H9 (cell line): ENCODE results near the gene CDH4. TPM values are rescaled to one million over a fixed set of nuclear protein-coding genes. Genes with fewer than 3 reads are reported as not detected.

ENCODE experiments used
- DNase-seq: peaks from one replicate; pipeline ENCODE4 v3.0.0-alpha.2; 2017
- H2AFZ ChIP-seq: one replicate; pipeline ENCODE4 v1.6.1; 2013; ENCODE audit warnings: mild to moderate bottlenecking, low read length, control low read depth, moderate library complexity
- H2AK5ac ChIP-seq: 2 replicates; pipeline ENCODE4 v1.6.1; 2013; ENCODE audit warnings: low read length, control low read depth, mixed read lengths; ENCODE audit not compliant: insufficient read length
- H2BK120ac ChIP-seq: one replicate; pipeline ENCODE4 v1.6.1; 2013; ENCODE audit warnings: low read depth, mild to moderate bottlenecking, low read length, control low read depth, inconsistent platforms; ENCODE audit not compliant: poor library complexity, severe bottlenecking
- H2BK12ac ChIP-seq: 2 replicates; pipeline ENCODE4 v1.6.1; 2013; ENCODE audit warnings: low read length, control low read depth, mixed read lengths, low read depth; ENCODE audit not compliant: insufficient read length
- H2BK15ac ChIP-seq: 2 replicates; pipeline ENCODE4 v1.6.1; 2013; ENCODE audit warnings: low read depth, low read length, control low read depth
- H2BK20ac ChIP-seq: one replicate; pipeline ENCODE4 v1.6.1; 2013; ENCODE audit warnings: low read depth, mild to moderate bottlenecking, low read length, control low read depth, inconsistent platforms; ENCODE audit not compliant: poor library complexity, severe bottlenecking
- H2BK5ac ChIP-seq: 2 replicates; pipeline ENCODE4 v1.6.1; 2013; ENCODE audit warnings: low read length, control low read depth, mixed read lengths; ENCODE audit not compliant: insufficient read length
- H3K14ac ChIP-seq: 2 replicates; pipeline ENCODE4 v1.6.1; 2013; ENCODE audit warnings: low read length, control low read depth; ENCODE audit not compliant: insufficient read depth
- H3K18ac ChIP-seq: 2 replicates; pipeline ENCODE4 v1.6.1; 2013; ENCODE audit warnings: low read depth, mild to moderate bottlenecking, mixed read lengths, low read length, control low read depth; ENCODE audit not compliant: insufficient read length
- H3K23ac ChIP-seq: 2 replicates; pipeline ENCODE4 v1.6.1; 2013; ENCODE audit warnings: low read length, control low read depth, mixed read lengths, low read depth; ENCODE audit not compliant: insufficient read length
- H3K23me2 ChIP-seq: 2 replicates; pipeline ENCODE4 v1.6.1; 2013; ENCODE audit warnings: low read depth, mild to moderate bottlenecking, mixed read lengths, low read length, control low read depth; ENCODE audit not compliant: insufficient read length, poor library complexity, severe bottlenecking
- H3K27ac ChIP-seq: 2 replicates; pipeline ENCODE4 v1.5.1; 2013; ENCODE audit warnings: low read length, control low read depth, mixed read lengths, low read depth; ENCODE audit not compliant: insufficient read length
- H3K27me3 ChIP-seq: 2 replicates; pipeline ENCODE4 v1.6.1; 2013; ENCODE audit warnings: low read length, control low read depth, inconsistent platforms; ENCODE audit not compliant: insufficient read depth
- H3K4ac ChIP-seq: 2 replicates; pipeline ENCODE4 v1.6.1; 2013; ENCODE audit warnings: low read depth, mild to moderate bottlenecking, control low read depth, inconsistent platforms, low read length, moderate library complexity
- H3K4me1 ChIP-seq: 2 replicates; pipeline ENCODE4 v1.6.1; 2013; ENCODE audit warnings: low read length, control low read depth, inconsistent platforms; ENCODE audit not compliant: insufficient read depth
- H3K4me2 ChIP-seq: 2 replicates; pipeline ENCODE4 v1.6.1; 2013; ENCODE audit warnings: low read length, control low read depth, mixed read lengths; ENCODE audit not compliant: insufficient read length, insufficient read depth
- H3K56ac ChIP-seq: 2 replicates; pipeline ENCODE4 v1.6.1; 2013; ENCODE audit warnings: low read depth, mild to moderate bottlenecking, mixed read lengths, low read length, control low read depth; ENCODE audit not compliant: insufficient read length
- H3K79me1 ChIP-seq: 2 replicates; pipeline ENCODE4 v1.6.1; 2013; ENCODE audit warnings: low read depth, mild to moderate bottlenecking, moderate library complexity, low read length, control low read depth, inconsistent platforms; ENCODE audit not compliant: insufficient read depth, poor library complexity, severe bottlenecking
- H3K79me2 ChIP-seq: 2 replicates; pipeline ENCODE4 v1.6.1; 2013; ENCODE audit warnings: low read length, control low read depth, inconsistent platforms; ENCODE audit not compliant: insufficient read depth
- H3K9ac ChIP-seq: 2 replicates; pipeline ENCODE4 v1.6.1; 2013; ENCODE audit warnings: low read length, control low read depth, mixed read lengths; ENCODE audit not compliant: insufficient read length; ENCODE audit errors: extremely low read depth
- H3K9me3 ChIP-seq: one replicate; pipeline ENCODE4 v1.6.1; 2013; ENCODE audit warnings: low read depth, low read length, inconsistent platforms; ENCODE audit not compliant: control insufficient read depth
- H3T11ph ChIP-seq: one replicate; pipeline ENCODE4 v1.6.1; 2013; ENCODE audit warnings: mild to moderate bottlenecking, low read length, control low read depth, inconsistent platforms
- H4K20me1 ChIP-seq: one replicate; pipeline ENCODE4 v1.6.1; 2013; ENCODE audit not compliant: control insufficient read depth, insufficient read length, insufficient read depth
- H4K5ac ChIP-seq: 2 replicates; pipeline ENCODE4 v1.6.1; 2013; ENCODE audit warnings: low read depth, mild to moderate bottlenecking, mixed read lengths, low read length, control low read depth; ENCODE audit not compliant: insufficient read length
- H4K8ac ChIP-seq: replicated peaks from 2 replicates; pipeline ENCODE4 v1.6.1; 2013; ENCODE audit warnings: low read length, control low read depth, mixed read lengths, low read depth; ENCODE audit not compliant: insufficient read length
- H4K91ac ChIP-seq: 2 replicates; pipeline ENCODE4 v1.6.1; 2013; ENCODE audit warnings: low read depth, mild to moderate bottlenecking, moderate library complexity, mixed read lengths, low read length, control low read depth; ENCODE audit not compliant: insufficient read length
- H3K27ac Mint-ChIP-seq, 3 experiments: 2 replicates in 2 of 3; 3 replicates in 1 of 3; pipeline ENCODE4 v1.8.0; 2020 to 2021; ENCODE audit warnings: mixed read lengths in 3 of 3, mild to moderate bottlenecking in 1 of 3, moderate library complexity in 1 of 3
- H3K27me3 Mint-ChIP-seq: 2 replicates; pipeline ENCODE4 v1.8.0; 2021; ENCODE audit warnings: low read depth, mild to moderate bottlenecking, moderate library complexity, mixed read lengths
- H3K36me3 Mint-ChIP-seq, 3 experiments: 2 replicates in 2 of 3; 3 replicates in 1 of 3; pipeline ENCODE4 v1.8.0; 2020 to 2021; ENCODE audit warnings: low read depth in 3 of 3, mixed read lengths in 3 of 3; ENCODE audit not compliant: insufficient read depth in 1 of 3
- H3K4me1 Mint-ChIP-seq, 2 experiments: 2 replicates each; pipeline ENCODE4 v1.8.0; 2020; ENCODE audit warnings: mixed read lengths in 2 of 2
- H3K4me3 Mint-ChIP-seq, 2 experiments: 2 replicates in 1 of 2; 3 replicates in 1 of 2; pipeline ENCODE4 v1.8.0; 2020 to 2021; ENCODE audit warnings: mild to moderate bottlenecking in 2 of 2, mixed read lengths in 2 of 2, moderate library complexity in 1 of 2
- H3K9me3 Mint-ChIP-seq, 2 experiments: 2 replicates in 1 of 2; 3 replicates in 1 of 2; pipeline ENCODE4 v1.8.0; 2020; ENCODE audit warnings: mild to moderate bottlenecking in 2 of 2, mixed read lengths in 2 of 2, moderate library complexity in 1 of 2
- CTCF ChIP-seq: fragments of 200-600 bp; sonication (generic); conservative IDR thresholded peaks from 3 replicates; pipeline ENCODE4 v1.8.0; 2021; ENCODE audit warnings: antibody characterized with exemption, mild to moderate bottlenecking
- WGBS: extraction: QIAGEN DNeasy Blood & Tissue Kit; methylation state at CpG from one replicate; pipeline ENCODE4 v1.1.7; 2013; ENCODE audit warnings: missing lambda C conversion rate, low lambda C conversion rate, mixed read lengths; ENCODE audit not compliant: insufficient read length; ENCODE audit errors: extremely low coverage; 5-methylcytosine and 5-hydroxymethylcytosine counted together
- total RNA-seq: library from RNA; stranded (reverse); gene quantifications from 2 replicates; pipeline ENCODE4 v1.2.1, GENCODE V29; 2021

CDH4 gene
- total RNA-seq, 1 experiment from 2014 or later: 3.0 TPM

DNA sequence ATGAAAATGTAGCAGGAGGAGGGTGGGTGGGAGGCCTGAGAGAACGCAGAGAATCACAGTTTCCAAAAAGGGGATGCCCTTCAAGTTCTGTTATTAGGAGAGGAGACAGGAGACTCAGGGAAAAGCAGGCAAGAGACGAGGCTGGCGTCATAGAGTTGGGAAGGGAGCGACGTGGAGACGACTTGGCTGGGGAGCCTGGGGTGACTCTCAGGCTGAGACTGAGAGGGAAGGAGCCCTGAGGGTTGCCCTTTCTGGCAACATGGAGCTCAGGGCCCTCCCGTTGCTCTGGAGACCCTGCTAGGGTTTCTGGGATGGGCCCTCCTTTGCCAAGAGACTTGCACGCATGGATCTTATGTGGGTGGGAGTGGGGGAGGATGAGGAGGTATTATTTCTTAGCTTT, 108.9 kb downstream of the CDH4 start:
- no peaks in the 10 kb centered on the region for H3K79me1 ChIP-seq
- H3K23me2 ChIP-seq: no peaks in the 10 kb centered on the region
- H2BK15ac ChIP-seq: no peak overlapping the region
- no peak overlapping the region for H3K4me3 Mint-ChIP-seq
- no peaks in the 10 kb centered on the region for H3K4me1 ChIP-seq
- H3K4ac ChIP-seq: no peak overlapping the region
- H2AFZ ChIP-seq: no peak overlapping the region
- H2BK5ac ChIP-seq: no peak overlapping the region
- peaks cover 9 to 17% of the 10 kb centered on the region in 2 experiments for H3K9me3 Mint-ChIP-seq
- H3K27ac Mint-ChIP-seq: no peak overlapping the region; a peak in 1 of 7 replicates
- H3K4me1 Mint-ChIP-seq: peaks cover 9% of the 10 kb centered on the region in 2 experiments
- no peak overlapping the region for H3K9ac ChIP-seq
- H4K91ac ChIP-seq: no peak overlapping the region
- H2BK120ac ChIP-seq: no peak overlapping the region
- H3K27ac ChIP-seq: no peak overlapping the region
- DNase-seq: no peak
- H2AK5ac ChIP-seq: no peak overlapping the region
- H4K8ac ChIP-seq: no peak overlapping the region
- no peak overlapping the region for H3K18ac ChIP-seq
- no peak overlapping the region for H2BK20ac ChIP-seq
- peaks cover 96% of the 10 kb centered on the region for H3K27me3 Mint-ChIP-seq
- no peak overlapping the region for H3T11ph ChIP-seq
- no peak overlapping the region for H3K23ac ChIP-seq
- H4K5ac ChIP-seq: no peak overlapping the region
- H3K4me2 ChIP-seq: no peak overlapping the region
- TF ChIP-seq CTCF: no peak
- no peaks in the 10 kb centered on the region for H4K20me1 ChIP-seq
- peaks cover 17% of the 10 kb centered on the region; the same call in 1 of the 2 replicates for H3K27me3 ChIP-seq
- WGBS: no CpG with 5 or more reads among the region's 8 CpGs
- no peak overlapping the region for H2BK12ac ChIP-seq
- H3K36me3 Mint-ChIP-seq: peaks cover 10 to 14% (median 12%) of the 10 kb centered on the region in 3 experiments
- no peaks in the 10 kb centered on the region for H3K79me2 ChIP-seq
- no peak overlapping the region for H3K14ac ChIP-seq
- no peak overlapping the region for H3K56ac ChIP-seq
- H3K9me3 ChIP-seq: no peaks in the 10 kb centered on the region
